Measurements from ENCODE around the gene SNX9. TPM values are rescaled to one million over a fixed set of nuclear protein-coding genes. Genes with fewer than 3 reads are reported as not detected.
"Not testable (repeated sequence)": the region's sequence is repeated elsewhere in the genome, so short reads cannot be mapped to it uniquely, and the experiment has no call there.

SNX9 gene
- polyA plus RNA-seq, 1 donor = 44.6 TPM

- not testable (repeated sequence) for H3K9me3 ChIP-seq (ENCODE audit: control insufficient read depth, low read depth, low read length); H3K36me3 ChIP-seq (ENCODE audit: control insufficient read depth, insufficient read depth, low read length); H3K27me3 ChIP-seq (ENCODE audit: control insufficient read depth, insufficient read depth, low read length); DNase-seq; H3K4me3 ChIP-seq (ENCODE audit: low read length); H3K4me1 ChIP-seq (ENCODE audit: control insufficient read depth, insufficient read depth, low read length); H3K27ac ChIP-seq (ENCODE audit: low read length)
- WGBS (ENCODE audit: insufficient coverage, low lambda C conversion rate) = no CpG with 5 or more reads among the region's 1 CpG
Measured at GRCh38 chr6:157858664-157859063, 35.6 kb downstream of the SNX9 start.

- no peaks in the 10 kb centered on the region for H3K36me3 ChIP-seq (ENCODE audit: control insufficient read depth, insufficient read depth, low read length)
- H3K9me3 ChIP-seq (ENCODE audit: control insufficient read depth, low read depth, low read length) = no peaks in the 10 kb centered on the region
- no peak overlapping the region for H3K4me3 ChIP-seq (ENCODE audit: low read length)
- 83% methylated on average over 2 of the region's 7 CpGs for WGBS (ENCODE audit: insufficient coverage, low lambda C conversion rate)
- DNase-seq = no peak
- H3K27ac ChIP-seq (ENCODE audit: low read length) = no peak overlapping the region
- H3K4me1 ChIP-seq (ENCODE audit: control insufficient read depth, insufficient read depth, low read length) = no peaks in the 10 kb centered on the region
- no peaks in the 10 kb centered on the region for H3K27me3 ChIP-seq (ENCODE audit: control insufficient read depth, insufficient read depth, low read length)
Measured at GRCh38 chr6:157859775-157860504, 36.9 kb downstream of the SNX9 start.

DNA sequence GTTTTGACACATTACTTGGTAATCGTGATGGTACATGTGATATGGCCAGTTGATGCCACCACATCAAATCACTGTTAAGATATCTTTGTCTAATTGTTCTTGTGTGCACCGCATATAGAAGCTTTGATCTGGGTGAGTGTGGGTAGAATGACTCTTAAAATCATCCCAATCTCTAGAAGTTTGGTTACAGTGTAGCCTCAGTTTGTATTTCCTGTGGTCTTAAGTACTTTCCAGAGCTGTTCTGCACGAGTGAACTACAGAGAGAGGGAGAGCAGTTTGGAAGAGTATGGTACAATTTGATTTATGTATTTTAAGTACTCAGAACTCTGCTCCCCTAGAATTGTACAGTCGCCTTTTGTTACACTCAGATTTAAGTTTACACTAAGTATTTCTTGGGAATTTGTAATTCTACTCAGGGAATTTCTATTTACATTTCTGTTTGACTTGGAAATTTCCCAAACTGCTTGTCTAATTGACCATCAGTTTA, 37.5 kb downstream of the SNX9 start:
- no peaks in the 10 kb centered on the region for H3K9me3 ChIP-seq (ENCODE audit: control insufficient read depth, low read depth, low read length)
- H3K4me1 ChIP-seq (ENCODE audit: control insufficient read depth, insufficient read depth, low read length) = no peaks in the 10 kb centered on the region
- no peaks in the 10 kb centered on the region for H3K27me3 ChIP-seq (ENCODE audit: control insufficient read depth, insufficient read depth, low read length)
- no CpG with 5 or more reads among the region's 4 CpGs for WGBS (ENCODE audit: insufficient coverage, low lambda C conversion rate)
- H3K36me3 ChIP-seq (ENCODE audit: control insufficient read depth, insufficient read depth, low read length) = no peaks in the 10 kb centered on the region
- no peak for DNase-seq
- H3K27ac ChIP-seq (ENCODE audit: low read length) = no peak overlapping the region
- no peak overlapping the region for H3K4me3 ChIP-seq (ENCODE audit: low read length)

DNA sequence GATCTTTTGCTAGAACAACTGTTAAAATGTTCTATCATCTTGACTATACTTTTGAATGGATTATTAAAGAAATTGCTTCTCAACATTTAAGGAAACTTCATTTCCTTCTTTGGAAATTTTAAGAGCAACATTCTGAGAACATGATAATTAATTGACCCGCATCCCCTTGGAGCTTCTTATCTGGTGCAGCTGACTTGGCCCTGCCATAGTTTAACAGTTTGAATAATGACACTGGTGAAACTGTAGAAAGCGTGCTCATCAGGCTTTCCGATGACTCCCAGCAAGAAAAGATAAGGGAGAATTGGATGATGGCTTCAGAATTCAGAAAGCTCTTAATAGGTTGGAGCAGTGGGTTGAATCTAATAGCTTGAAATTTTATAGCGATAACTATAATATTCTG, 38.1 kb downstream of the SNX9 start:
- Histone ChIP-seq H3K4me1 (ENCODE audit: control insufficient read depth, insufficient read depth, low read length) (no peaks in the 10 kb centered on the region), H3K36me3 (ENCODE audit: control insufficient read depth, insufficient read depth, low read length) (no peaks in the 10 kb centered on the region), H3K27me3 (ENCODE audit: control insufficient read depth, insufficient read depth, low read length) (no peaks in the 10 kb centered on the region), H3K9me3 (ENCODE audit: control insufficient read depth, low read depth, low read length) (no peaks in the 10 kb centered on the region), H3K27ac (ENCODE audit: low read length) (no peak overlapping the region), H3K4me3 (ENCODE audit: low read length) (no peak overlapping the region)
- no peak for DNase-seq
- 60% methylated on average over 1 of the region's 4 CpGs for WGBS (ENCODE audit: insufficient coverage, low lambda C conversion rate)

GRCh38 chr6:157861814-157862213, 38.8 kb downstream of the SNX9 start:
- no peaks in the 10 kb centered on the region for H3K9me3 ChIP-seq (ENCODE audit: control insufficient read depth, low read depth, low read length)
- no peaks in the 10 kb centered on the region for H3K27me3 ChIP-seq (ENCODE audit: control insufficient read depth, insufficient read depth, low read length)
- no peak for DNase-seq
- no peaks in the 10 kb centered on the region for H3K4me1 ChIP-seq (ENCODE audit: control insufficient read depth, insufficient read depth, low read length)
- H3K36me3 ChIP-seq (ENCODE audit: control insufficient read depth, insufficient read depth, low read length) = no peaks in the 10 kb centered on the region
- 100% methylated on average over 1 of the region's 3 CpGs for WGBS (ENCODE audit: insufficient coverage, low lambda C conversion rate)
- no peak overlapping the region for H3K4me3 ChIP-seq (ENCODE audit: low read length)
- no peak overlapping the region for H3K27ac ChIP-seq (ENCODE audit: low read length)

GRCh38 chr6:157862706-157863105, 39.7 kb downstream of the SNX9 start:
- Histone ChIP-seq H3K27me3 (ENCODE audit: control insufficient read depth, insufficient read depth, low read length) (no peaks in the 10 kb centered on the region), H3K4me3 (ENCODE audit: low read length) (no peak overlapping the region), H3K27ac (ENCODE audit: low read length) (no peak overlapping the region), H3K9me3 (ENCODE audit: control insufficient read depth, low read depth, low read length) (no peaks in the 10 kb centered on the region), H3K36me3 (ENCODE audit: control insufficient read depth, insufficient read depth, low read length) (no peaks in the 10 kb centered on the region), H3K4me1 (ENCODE audit: control insufficient read depth, insufficient read depth, low read length) (no peaks in the 10 kb centered on the region)
- DNase-seq = no peak
- 40% methylated on average over 1 of the region's 1 CpG for WGBS (ENCODE audit: insufficient coverage, low lambda C conversion rate)

DNA sequence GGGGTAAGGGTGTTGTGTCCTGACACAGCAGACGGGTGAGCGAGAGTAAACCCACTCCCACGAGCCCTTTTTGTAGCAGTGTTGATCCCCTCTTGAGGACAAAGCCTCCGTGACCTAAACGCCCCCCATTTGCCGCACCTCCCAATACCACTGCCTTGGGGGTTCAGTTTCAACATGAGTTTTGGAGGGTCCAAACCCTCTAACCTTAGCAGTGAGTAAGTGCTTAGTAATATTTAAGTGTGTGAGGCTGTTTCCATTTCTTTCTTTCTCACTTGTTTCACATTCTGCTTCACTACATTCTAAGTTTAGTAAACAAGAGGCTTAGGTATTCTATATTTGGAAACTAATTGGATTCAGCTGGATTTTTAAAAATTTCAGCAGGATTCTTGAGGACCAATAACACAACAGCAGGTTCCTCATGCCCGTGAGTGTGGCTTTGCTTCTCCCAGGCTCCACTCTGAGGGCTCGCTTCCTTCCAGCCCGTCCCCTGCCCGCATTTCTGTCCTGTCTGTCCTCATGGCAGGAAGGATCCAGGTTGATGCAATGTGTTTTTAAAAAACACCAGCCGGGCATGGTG, 41.2 kb downstream of the SNX9 start:
- no peak for DNase-seq
- Histone ChIP-seq H3K4me3 (ENCODE audit: low read length) (no peak overlapping the region), H3K36me3 (ENCODE audit: control insufficient read depth, insufficient read depth, low read length) (peaks cover 6% of the 10 kb centered on the region), H3K27ac (ENCODE audit: low read length) (no peak overlapping the region), H3K9me3 (ENCODE audit: control insufficient read depth, low read depth, low read length) (no peaks in the 10 kb centered on the region), H3K4me1 (ENCODE audit: control insufficient read depth, insufficient read depth, low read length) (no peaks in the 10 kb centered on the region), H3K27me3 (ENCODE audit: control insufficient read depth, insufficient read depth, low read length) (no peaks in the 10 kb centered on the region)
- WGBS (ENCODE audit: insufficient coverage, low lambda C conversion rate) = no CpG with 5 or more reads among the region's 11 CpGs

DNA sequence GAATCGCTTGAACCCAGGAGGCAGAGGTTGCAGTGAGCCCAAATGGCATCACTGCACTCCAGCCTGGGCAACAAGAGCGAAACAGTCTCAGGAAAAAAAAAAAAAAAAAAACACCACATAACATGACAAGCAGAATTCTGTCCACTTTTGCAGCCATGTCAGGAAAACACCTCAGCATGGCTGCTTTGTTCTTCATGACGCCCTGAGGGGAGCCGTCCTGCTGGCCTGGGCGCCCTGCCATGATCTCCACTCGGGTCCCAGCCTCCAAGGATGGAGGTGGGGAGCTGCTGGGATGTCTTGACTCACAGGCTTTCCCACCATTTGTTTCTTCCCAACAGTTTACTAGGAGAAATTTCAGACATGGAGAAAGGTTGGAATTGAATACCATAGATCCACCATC, 42.2 kb downstream of the SNX9 start:
- 100% methylated on average over 1 of the region's 6 CpGs for WGBS (ENCODE audit: insufficient coverage, low lambda C conversion rate)
- H3K4me1 ChIP-seq (ENCODE audit: control insufficient read depth, insufficient read depth, low read length) = no peaks in the 10 kb centered on the region

DNA sequence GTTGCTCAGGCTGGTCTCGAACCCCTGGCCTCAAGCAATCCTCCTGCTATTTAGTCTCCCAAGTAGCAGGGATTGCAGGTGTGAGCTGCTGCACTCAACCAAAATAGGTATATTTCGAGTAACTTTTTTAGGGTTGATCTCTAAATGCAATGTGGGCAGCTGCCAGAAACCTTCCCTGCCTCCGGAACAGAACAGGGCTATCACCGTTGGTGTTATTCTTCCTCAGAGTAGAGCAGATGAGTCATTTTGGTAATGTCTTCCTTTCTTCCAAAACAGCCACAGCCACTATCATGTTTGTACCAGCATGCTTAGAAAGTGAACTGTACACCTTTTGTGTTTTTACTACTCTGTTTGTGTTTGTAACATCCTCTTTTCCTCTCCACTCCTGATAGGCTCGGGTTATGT, 44.1 kb downstream of the SNX9 start:
- H3K36me3 ChIP-seq (ENCODE audit: control insufficient read depth, insufficient read depth, low read length) = peaks cover 23% of the 10 kb centered on the region
- WGBS (ENCODE audit: insufficient coverage, low lambda C conversion rate) = 100% methylated on average over 1 of the region's 5 CpGs
- no peak overlapping the region for H3K4me3 ChIP-seq (ENCODE audit: low read length)
- no peak for DNase-seq
- no peaks in the 10 kb centered on the region for H3K9me3 ChIP-seq (ENCODE audit: control insufficient read depth, low read depth, low read length)
- no peaks in the 10 kb centered on the region for H3K4me1 ChIP-seq (ENCODE audit: control insufficient read depth, insufficient read depth, low read length)
- no peaks in the 10 kb centered on the region for H3K27me3 ChIP-seq (ENCODE audit: control insufficient read depth, insufficient read depth, low read length)
- no peak overlapping the region for H3K27ac ChIP-seq (ENCODE audit: low read length)

More for the DNA sequence above, 42.2 kb downstream of the SNX9 start:
- Histone ChIP-seq H3K27ac (ENCODE audit: low read length) (no peak overlapping the region), H3K4me3 (ENCODE audit: low read length) (no peak overlapping the region), H3K27me3 (ENCODE audit: control insufficient read depth, insufficient read depth, low read length) (no peaks in the 10 kb centered on the region), H3K9me3 (ENCODE audit: control insufficient read depth, low read depth, low read length) (no peaks in the 10 kb centered on the region), H3K36me3 (ENCODE audit: control insufficient read depth, insufficient read depth, low read length) (peaks cover 16% of the 10 kb centered on the region)
- no peak for DNase-seq

DNA sequence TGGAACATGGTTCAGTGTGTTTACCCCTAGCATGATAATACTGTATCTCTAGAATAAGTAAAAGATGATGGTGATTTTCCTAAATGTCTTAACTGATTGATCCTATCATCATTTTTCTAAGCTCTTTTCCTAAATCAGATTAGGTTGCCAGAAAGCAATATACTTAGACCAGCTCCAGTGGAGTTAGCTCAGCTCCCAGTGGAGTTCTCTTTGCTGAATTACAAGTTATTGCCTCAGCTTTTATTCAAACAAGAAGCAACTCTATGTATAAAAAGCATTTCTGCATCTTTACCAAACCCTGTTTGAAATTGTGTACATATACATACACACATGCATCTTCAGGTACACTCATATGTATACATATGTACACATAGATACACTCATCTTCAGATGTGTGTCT, 44.9 kb downstream of the SNX9 start:
- Histone ChIP-seq H3K4me3 (ENCODE audit: low read length) (no peak overlapping the region), H3K4me1 (ENCODE audit: control insufficient read depth, insufficient read depth, low read length) (no peaks in the 10 kb centered on the region), H3K36me3 (ENCODE audit: control insufficient read depth, insufficient read depth, low read length) (peaks cover 28% of the 10 kb centered on the region), H3K27me3 (ENCODE audit: control insufficient read depth, insufficient read depth, low read length) (no peaks in the 10 kb centered on the region), H3K27ac (ENCODE audit: low read length) (no peak overlapping the region), H3K9me3 (ENCODE audit: control insufficient read depth, low read depth, low read length) (no peaks in the 10 kb centered on the region)
- DNase-seq = no peak

DNA sequence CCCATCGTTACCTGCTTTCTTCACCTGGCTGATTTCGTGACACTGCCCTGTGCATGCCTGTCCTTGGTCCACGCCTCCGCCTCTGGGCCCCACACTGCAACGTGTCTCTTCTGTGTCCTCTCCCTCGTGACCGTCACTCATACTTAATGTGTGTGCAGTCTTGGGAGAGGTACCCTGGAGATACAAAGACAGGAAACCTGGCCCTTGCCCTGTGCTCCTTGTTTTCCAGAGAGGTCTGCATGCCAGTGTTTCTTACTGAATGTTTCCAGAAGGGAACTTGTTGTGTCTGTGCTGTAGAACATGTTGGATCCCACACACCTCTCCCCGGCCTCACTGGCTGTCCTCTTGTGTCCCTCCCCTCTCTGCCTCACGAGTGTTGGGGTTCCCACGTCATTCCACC, 45.8 kb downstream of the SNX9 start:
- WGBS (ENCODE audit: insufficient coverage, low lambda C conversion rate) = 96% methylated on average over 4 of the region's 10 CpGs
- Histone ChIP-seq H3K4me1 (ENCODE audit: control insufficient read depth, insufficient read depth, low read length) (no peaks in the 10 kb centered on the region), H3K27me3 (ENCODE audit: control insufficient read depth, insufficient read depth, low read length) (no peaks in the 10 kb centered on the region), H3K9me3 (ENCODE audit: control insufficient read depth, low read depth, low read length) (no peaks in the 10 kb centered on the region), H3K4me3 (ENCODE audit: low read length) (no peak overlapping the region), H3K36me3 (ENCODE audit: control insufficient read depth, insufficient read depth, low read length) (peaks cover 28% of the 10 kb centered on the region), H3K27ac (ENCODE audit: low read length) (no peak overlapping the region)
- no peak for DNase-seq

Measured in large intestine (tissue), 3 donors.